HG03558 (cell line): Measurements from ENCODE around the gene BMF.

Source experiments
- ATAC-seq: cut with Tn5 transposase; IDR thresholded peaks from one replicate; pipeline ENCODE4 v1.9.1; 2021; ENCODE audit warnings: moderate number of reproducible peaks; ENCODE audit not compliant: unreplicated experiment; ENCODE audit errors: extremely low read depth

The BMF gene

GRCh38 chr15:40104865-40105516 lies 3.7 kb downstream of the BMF start:
- ATAC-seq, result no peak

- ATAC-seq, result no peak
Observed at GRCh38 chr15:40104296-40104864, 4.3 kb downstream of the BMF start.

- ATAC-seq, result no peak
Observed at GRCh38 chr15:40103864-40104271, 4.8 kb downstream of the BMF start.

- no peak for ATAC-seq
Observed at GRCh38 chr15:40102897-40103858, 5.5 kb downstream of the BMF start.

GRCh38 chr15:40100947-40101905 lies 7.5 kb downstream of the BMF start:
- no peak for ATAC-seq

- no peak for ATAC-seq
Observed at GRCh38 chr15:40100123-40100946, 8.3 kb downstream of the BMF start.

GRCh38 chr15:40098489-40099261 lies 10.0 kb downstream of the BMF start:
- ATAC-seq, result peak; percentile 54

- no peak for ATAC-seq
Observed at GRCh38 chr15:40097968-40098476, 10.7 kb downstream of the BMF start.

GRCh38 chr15:40097096-40097967 lies 11.3 kb downstream of the BMF start:
- no peak for ATAC-seq

GRCh38 chr15:40096094-40096891 lies 12.4 kb downstream of the BMF start:
- ATAC-seq, result no peak

GRCh38 chr15:40095371-40096093 lies 13.1 kb downstream of the BMF start:
- no peak for ATAC-seq

- no peak for ATAC-seq
Observed at GRCh38 chr15:40094156-40094555, 14.5 kb downstream of the BMF start.

GRCh38 chr15:40092979-40093869 lies 15.5 kb downstream of the BMF start:
- no peak for ATAC-seq

- no peak for ATAC-seq
Observed at GRCh38 chr15:40092256-40092978, 16.3 kb downstream of the BMF start.
